ENCODE measurements around the gene MATN1. TPM values are rescaled to one million over a fixed set of nuclear protein-coding genes. Genes with fewer than 3 reads are reported as not detected.

Gene MATN1
- total RNA-seq, 2 donors from 2014 or later: not detected

GRCh38 chr1:30755334-30755733, 31.9 kb upstream of the MATN1 start:
- Histone ChIP-seq H3K9ac (ENCODE audit: extremely low read depth, low read length, poor library complexity, severe bottlenecking) (no peak overlapping the region), H3K27ac (ENCODE audit: low read depth, low read length) (no peak overlapping the region), H3K4me1 (ENCODE audit: control insufficient read depth, insufficient read depth, low read length) (peaks cover 5% of the 10 kb centered on the region), H3K9me3 (ENCODE audit: control insufficient read depth, low read length) (peaks cover 3% of the 10 kb centered on the region), H3K4me3 (ENCODE audit: low read length) (no peak overlapping the region), H3K36me3 (ENCODE audit: control insufficient read depth, insufficient read depth, low read length) (no peaks in the 10 kb centered on the region), H3K27me3 (ENCODE audit: control insufficient read depth, insufficient read depth, low read length, poor library complexity, severe bottlenecking) (no peaks in the 10 kb centered on the region)
- TF ChIP-seq CTCF (conservative IDR thresholded peaks at IDR 0.05): no peak
- Mint-ChIP-seq H3K36me3 (ENCODE audit: low read depth) (no peaks in the 10 kb centered on the region), H3K27me3 (ENCODE audit: insufficient read depth) (no peaks in the 10 kb centered on the region), H3K9me3 (no peaks in the 10 kb centered on the region), H3K27ac (no peak overlapping the region), H3K4me3 (no peak overlapping the region), H3K4me1 (peaks cover 9% of the 10 kb centered on the region)
- WGBS, 2 experiments (ENCODE audit: insufficient coverage in 1 of 2, insufficient read length in 1 of 2): 92 to 96% methylated on average over 4 to 6 of the region's 6 CpGs
- no peak for DNase-seq

GRCh38 chr1:30754684-30755171, 31.3 kb upstream of the MATN1 start:
- no peak overlapping the region for H3K27ac ChIP-seq (ENCODE audit: low read depth, low read length)
- 92 to 94% methylated on average over 6 to 9 of the region's 9 CpGs for WGBS, 2 experiments (ENCODE audit: insufficient coverage in 1 of 2, insufficient read length in 1 of 2)

DNA sequence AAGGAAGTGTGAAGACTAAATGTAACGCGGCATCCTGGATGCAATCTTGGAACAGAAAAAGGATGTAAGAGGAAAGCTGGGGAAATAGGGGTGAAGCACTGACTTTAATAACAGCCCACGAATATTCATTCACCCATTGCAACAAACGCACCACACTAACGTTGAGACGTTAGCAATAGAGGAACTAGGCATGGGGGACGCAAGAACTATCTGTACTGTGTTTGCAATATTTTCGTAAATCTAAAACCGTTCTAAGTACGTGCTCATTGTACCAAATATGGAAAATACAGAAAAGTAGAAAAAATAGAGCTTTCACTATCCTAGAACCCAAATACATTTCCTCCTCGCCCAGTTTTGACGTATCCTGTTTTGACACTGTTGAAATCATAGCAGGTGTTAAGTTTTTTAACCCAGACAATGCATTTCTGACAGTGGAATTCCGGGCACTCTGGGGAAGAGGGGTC, 30.3 kb upstream of the MATN1 start:
- Histone ChIP-seq H3K4me1 (ENCODE audit: control insufficient read depth, insufficient read depth, low read length) (peaks cover 5% of the 10 kb centered on the region), H3K9me3 (ENCODE audit: control insufficient read depth, low read length) (no peaks in the 10 kb centered on the region), H3K27me3 (ENCODE audit: control insufficient read depth, insufficient read depth, low read length, poor library complexity, severe bottlenecking) (no peaks in the 10 kb centered on the region), H3K9ac (ENCODE audit: extremely low read depth, low read length, poor library complexity, severe bottlenecking) (no peak overlapping the region), H3K27ac (ENCODE audit: low read depth, low read length) (no peak overlapping the region), H3K4me3 (ENCODE audit: low read length) (no peak overlapping the region), H3K36me3 (ENCODE audit: control insufficient read depth, insufficient read depth, low read length) (no peaks in the 10 kb centered on the region)
- 94 to 97% methylated on average over 10 to 13 of the region's 13 CpGs for WGBS, 2 experiments (ENCODE audit: insufficient coverage in 1 of 2, insufficient read length in 1 of 2)
- no peak for TF ChIP-seq CTCF (conservative IDR thresholded peaks at IDR 0.05)
- no peak for DNase-seq
- Mint-ChIP-seq H3K27me3 (ENCODE audit: insufficient read depth) (no peaks in the 10 kb centered on the region), H3K4me1 (peaks cover 16% of the 10 kb centered on the region), H3K27ac (no peak overlapping the region), H3K4me3 (no peak overlapping the region), H3K9me3 (no peaks in the 10 kb centered on the region), H3K36me3 (ENCODE audit: low read depth) (no peaks in the 10 kb centered on the region)

More at GRCh38 chr1:30754684-30755171, 31.3 kb upstream of the MATN1 start:
- H3K9me3 ChIP-seq (ENCODE audit: control insufficient read depth, low read length): no peaks in the 10 kb centered on the region
- H3K36me3 ChIP-seq (ENCODE audit: control insufficient read depth, insufficient read depth, low read length): no peaks in the 10 kb centered on the region
- Mint-ChIP-seq H3K4me1 (peaks cover 9% of the 10 kb centered on the region), H3K4me3 (no peak overlapping the region), H3K27ac (no peak overlapping the region), H3K9me3 (no peaks in the 10 kb centered on the region), H3K27me3 (ENCODE audit: insufficient read depth) (no peaks in the 10 kb centered on the region), H3K36me3 (ENCODE audit: low read depth) (no peaks in the 10 kb centered on the region)
- no peak overlapping the region for H3K9ac ChIP-seq (ENCODE audit: extremely low read depth, low read length, poor library complexity, severe bottlenecking)
- peaks cover 5% of the 10 kb centered on the region for H3K4me1 ChIP-seq (ENCODE audit: control insufficient read depth, insufficient read depth, low read length)
- TF ChIP-seq CTCF (conservative IDR thresholded peaks at IDR 0.05): no peak
- no peaks in the 10 kb centered on the region for H3K27me3 ChIP-seq (ENCODE audit: control insufficient read depth, insufficient read depth, low read length, poor library complexity, severe bottlenecking)
- no peak overlapping the region for H3K4me3 ChIP-seq (ENCODE audit: low read length)
- DNase-seq: no peak
